GM21529 (cell line): ENCODE data around the gene CD46.

Experiments used
- ATAC-seq: cut with Tn5 transposase; IDR thresholded peaks from one replicate; pipeline ENCODE4 v1.9.1; 2021; ENCODE audit not compliant: unreplicated experiment

The CD46 gene

DNA sequence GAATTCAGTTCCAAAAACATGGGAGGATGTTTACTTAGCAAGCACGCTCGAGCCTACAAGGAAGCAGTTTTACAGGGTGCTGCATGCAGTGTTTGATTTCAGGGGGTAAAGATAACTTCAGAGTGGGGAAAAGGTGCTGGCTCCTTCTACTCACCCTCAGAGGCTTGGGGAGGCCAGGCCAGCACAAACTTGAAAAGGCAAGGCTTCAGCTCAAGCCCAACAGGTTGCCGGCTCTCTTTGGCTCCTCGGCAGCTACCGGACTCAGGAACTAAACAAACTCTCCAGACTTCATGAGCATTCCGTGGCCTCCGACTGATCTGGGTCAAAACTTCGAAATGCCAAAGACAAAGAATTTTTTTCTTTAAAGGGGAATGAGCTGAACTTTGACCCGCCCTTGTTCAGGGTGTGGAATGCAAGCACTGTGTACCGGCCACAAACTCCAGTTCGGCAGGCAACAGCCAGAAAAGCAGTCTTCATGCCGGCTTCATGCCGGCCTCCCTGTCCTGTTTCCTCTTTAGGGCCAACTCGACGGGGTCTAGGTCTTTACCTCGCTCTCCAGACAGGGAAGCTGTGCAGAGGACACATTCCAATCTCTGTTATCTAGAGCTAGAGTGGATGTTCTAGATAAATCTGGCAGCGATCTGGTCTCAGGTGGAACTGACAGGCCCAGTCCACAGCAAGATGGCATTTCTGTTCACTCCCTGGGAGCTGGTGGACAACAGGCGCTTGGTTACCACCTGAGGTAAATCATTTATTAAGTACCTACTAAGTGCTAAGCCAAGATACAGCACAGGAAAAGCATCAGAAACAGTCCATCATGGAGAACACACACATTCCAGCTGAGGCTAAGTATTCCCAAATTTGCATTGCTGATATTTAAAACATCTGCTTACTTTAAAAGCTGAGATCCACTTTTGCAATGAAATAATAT is 75.0 kb downstream of the CD46 start:
- ATAC-seq, result no peak

DNA sequence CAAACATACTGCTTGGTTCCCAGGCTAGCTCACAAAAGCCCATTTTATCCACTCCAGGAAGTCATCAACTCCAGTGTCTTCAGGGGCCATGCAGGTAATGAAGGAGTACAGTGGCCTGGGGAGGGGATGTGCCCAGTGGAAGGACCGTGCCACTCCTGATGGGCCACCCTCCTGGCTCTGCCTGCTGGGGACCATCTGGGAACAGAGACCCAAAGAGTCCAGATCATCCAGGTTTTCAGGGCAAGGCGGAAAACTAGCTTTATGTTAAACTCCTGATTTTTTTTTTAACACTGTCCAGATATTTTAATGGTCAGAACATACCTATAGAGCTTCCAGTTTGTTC is 75.6 kb downstream of the CD46 start:
- no peak for ATAC-seq

DNA sequence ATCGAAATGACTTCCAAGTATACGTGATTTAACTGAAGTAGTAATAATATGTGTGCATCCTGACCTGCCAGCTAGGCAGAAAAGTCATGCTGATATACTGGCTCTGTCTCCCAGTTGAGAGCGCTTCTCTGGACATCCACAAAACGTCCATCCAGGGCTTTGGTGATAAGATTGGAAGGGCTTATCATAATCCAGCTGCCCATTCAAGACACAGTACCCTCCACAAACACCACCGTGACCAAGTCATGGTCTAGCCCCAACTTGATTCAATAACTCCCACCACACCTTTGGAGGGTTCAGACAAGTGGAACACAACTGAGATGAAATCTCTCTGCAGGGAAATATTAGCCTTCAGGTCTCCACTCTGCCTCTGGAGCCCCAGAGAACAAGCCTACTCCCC is 76.2 kb downstream of the CD46 start:
- no peak for ATAC-seq

DNA sequence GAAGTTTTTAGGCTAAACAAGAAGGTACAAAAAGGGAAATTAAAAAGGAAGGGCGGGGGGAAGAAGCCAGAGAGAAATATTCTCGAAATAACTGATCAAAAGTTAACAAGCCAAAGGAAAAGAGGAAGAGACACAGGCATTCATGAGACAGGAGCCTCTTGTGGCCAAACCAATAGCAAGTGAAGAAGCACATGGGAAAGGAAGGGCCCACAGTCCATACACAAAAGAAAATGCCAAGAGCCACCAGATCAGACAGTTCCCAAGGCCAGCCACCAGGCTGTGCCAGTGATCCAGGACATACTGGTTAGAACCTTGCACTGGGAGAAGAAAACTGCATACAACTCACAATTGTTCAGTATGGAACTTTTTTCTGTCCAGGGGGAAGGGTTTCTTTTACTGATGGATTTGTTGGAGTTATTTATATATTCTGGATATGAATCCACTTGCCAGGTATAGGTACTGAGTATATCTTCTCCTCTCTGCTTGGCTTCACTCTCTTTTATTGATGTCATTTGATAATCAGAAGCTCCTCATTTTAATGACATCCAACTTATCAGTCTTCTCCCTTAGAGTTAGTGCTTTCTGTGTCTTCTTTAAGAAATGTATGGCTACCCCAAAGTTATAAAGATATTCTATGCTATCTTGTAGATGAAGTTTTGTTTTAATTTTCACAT is 76.8 kb downstream of the CD46 start:
- peak; percentile 30 for ATAC-seq

DNA sequence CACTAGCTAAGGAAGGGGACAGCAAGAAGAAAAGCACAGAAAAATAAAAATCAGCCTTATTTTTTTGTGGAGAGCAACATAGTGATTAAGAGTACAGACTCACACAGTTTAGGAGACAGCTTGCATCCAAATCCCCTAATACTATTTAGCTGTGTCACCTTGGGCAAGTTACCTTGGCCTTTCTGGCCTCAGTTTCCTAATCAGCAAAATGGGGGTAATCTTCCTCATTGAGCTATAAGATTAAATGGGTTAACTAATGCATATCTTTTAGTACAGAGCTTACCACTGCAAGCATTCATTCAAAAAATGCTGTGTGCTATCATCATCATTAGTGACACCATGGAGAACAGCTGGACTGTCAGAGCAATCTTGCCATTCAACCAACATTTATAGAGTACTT is 77.7 kb downstream of the CD46 start:
- ATAC-seq, result no peak

DNA sequence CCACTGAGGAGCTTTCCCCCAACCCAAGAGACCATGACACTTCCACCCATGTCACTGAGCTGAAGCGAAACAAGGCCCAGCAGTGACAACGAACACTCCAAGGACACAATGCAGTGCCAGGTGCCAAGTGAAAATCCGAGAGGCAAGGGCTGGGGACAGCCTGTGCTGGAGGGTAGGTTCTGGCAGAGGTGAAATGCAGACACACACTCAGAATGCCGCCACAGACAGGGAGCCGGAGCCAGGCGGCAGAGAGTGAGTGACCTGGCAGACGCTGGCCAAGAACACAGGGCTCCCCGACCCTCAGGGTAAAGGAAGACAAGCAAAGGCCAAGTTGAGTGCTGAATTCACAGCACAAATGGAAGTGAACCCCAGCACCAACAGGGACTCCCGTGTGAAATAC is 78.9 kb downstream of the CD46 start:
- no peak for ATAC-seq

DNA sequence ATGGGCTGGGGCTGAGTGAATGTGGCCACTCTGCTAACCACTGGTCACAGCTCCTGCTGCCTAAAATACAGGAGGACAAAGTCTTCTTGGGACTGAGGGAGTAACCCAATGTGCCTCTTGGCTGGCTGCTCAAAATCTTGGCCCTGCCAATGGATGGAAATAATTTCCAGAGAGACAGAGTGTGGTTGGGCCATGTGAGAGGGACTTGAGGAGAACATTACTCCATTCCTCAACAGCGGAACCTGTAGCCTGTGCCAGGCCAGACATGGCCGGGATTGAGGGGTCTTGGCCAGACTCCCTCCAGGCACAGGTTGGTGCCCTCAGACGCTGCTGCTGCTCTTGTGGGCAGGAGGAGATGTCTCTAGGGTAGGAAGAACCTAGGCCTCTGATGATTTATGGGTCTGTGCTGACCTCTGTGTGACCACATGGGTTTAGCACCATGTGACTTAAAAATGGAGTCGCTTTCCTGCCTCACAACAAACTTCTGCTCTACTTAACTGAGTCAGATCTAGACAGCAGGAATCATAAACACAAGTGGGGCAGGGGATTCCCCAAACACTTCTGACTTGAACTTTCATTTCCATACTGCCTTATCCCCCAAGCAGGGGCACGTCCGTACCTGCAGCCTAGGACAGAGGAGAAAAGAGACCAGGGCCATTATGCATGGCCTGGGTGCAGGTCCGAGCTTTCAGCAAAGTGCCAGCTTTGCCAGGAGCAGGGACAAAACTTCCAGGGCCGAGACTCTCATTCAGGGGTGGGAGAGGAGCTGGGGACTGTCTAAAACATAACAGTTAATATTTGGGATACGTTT is 79.9 kb downstream of the CD46 start:
- peak; percentile 89 for ATAC-seq

DNA sequence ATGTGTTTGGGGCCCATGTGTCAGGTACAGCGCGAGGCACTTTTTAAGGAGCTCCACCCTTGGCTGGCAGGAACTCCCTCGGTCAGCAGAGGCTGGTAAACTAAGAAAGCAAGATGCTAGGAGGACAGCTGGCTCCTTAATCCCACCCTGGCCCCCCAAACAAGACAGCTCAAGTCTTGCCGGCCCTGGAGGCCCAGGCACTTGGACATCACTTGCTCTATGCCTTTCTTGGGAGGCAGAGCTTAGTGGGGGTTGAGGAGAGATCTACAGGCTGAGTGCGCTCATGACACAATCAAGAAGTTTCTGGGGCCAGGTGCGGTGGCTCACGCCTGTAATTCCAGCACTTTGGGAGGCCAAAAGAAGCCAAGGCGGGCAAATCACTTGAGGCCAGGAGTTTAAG is 80.9 kb downstream of the CD46 start:
- no peak for ATAC-seq

DNA sequence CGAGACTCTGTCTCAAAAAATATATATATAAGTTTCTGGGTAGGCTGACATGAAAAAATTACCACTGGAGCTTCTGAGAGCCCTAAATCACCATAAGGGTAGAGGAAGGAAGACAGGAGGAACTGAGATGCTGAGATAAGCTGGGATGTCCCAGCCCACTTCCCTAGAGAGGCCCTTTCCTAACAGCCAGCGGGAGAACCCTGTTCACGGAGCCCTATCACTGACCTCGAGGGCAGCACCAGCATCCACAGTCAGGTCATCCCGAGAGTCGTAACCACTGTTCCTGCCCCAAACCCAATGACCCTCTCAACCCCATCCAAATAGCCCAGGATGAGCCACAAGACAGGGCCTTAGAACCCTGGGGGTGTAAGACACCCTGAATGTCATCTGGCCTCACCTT is 81.5 kb downstream of the CD46 start:
- ATAC-seq, result no peak

DNA sequence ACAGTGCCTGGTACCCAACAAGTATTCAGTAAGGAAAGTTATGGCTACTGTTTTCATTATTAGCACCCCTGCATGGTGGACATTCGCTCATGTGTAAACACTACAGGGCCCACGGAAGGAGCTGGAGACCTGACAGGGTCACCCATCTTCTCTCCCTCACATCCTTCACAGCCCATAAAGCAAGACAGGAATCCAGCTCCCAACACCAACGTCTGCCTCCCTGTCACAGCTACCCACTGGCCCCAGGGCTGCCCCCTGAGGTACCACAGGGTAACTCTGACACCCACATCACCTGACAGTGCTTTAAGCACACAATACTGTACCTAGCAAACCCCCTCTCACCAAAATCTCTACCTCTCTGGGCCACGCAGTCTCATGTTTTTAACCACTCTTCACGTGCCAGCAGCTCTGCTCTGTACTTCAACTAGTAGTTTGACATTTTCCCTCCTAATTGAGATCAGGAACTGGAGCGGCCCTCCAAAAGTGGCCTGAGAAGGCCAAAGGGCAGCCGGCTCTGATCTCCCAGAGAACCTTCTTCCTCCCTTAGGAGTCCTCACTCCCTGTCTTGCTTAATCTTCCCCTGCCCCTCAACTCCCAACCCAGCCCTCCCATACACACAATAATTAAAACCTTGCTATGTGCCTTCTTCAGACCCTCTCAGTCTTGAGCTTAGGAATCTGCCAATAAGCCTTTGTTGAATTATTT is 82.3 kb downstream of the CD46 start:
- ATAC-seq, result no peak

DNA sequence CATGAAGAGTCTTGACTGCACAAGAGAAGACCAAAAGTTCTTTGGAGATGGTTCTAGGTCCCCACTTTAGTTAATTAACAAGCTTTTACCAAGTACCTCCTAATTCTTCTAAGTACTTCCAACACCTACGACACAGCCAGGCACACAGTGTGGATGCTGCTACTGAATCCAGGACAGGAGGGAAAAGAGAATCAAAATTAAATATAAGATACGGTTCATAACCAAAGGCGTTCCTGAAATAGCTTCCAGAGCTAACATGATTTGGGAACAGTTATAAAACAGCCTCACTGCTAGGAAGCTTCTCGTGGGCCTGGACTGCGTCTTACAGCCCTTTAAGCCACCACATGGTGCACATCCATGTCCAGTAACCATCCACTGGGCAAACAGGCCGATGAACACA is 84.1 kb downstream of the CD46 start:
- no peak for ATAC-seq

DNA sequence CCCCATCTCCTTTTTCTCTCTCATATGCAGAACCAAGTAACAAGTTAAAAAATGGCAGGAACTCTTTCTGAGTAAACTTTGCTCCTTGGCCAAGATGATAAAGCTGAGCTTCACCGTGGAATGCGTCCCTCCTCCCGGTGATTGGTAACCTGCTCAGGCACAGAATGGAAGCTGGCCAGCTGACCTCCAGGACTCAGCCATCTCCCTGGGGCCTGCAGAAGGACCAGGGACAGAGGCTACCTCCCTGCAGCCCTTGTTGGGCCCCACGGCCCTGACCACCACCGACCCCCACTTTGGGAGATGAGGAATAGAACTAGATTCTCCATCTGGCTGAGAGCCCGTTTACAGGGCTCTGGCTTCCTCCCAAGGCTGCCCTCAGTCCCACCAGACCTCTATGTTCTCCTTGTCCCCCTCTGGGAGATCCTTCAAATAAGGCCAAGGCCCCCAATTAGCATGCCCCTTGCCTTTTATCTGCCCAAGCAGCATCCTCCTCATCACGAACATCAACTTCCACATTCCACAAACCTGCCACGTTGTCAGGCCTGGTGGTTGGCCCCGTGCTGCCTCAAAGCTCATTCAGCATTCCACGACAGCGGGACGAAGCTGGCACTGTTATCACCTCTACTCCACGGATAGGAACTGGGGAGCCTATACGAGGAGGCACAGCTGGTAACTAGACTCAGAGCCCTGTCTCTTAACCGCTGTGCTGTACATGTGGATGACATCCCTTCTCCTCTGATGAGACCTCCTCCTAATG is 84.9 kb downstream of the CD46 start:
- no peak for ATAC-seq

DNA sequence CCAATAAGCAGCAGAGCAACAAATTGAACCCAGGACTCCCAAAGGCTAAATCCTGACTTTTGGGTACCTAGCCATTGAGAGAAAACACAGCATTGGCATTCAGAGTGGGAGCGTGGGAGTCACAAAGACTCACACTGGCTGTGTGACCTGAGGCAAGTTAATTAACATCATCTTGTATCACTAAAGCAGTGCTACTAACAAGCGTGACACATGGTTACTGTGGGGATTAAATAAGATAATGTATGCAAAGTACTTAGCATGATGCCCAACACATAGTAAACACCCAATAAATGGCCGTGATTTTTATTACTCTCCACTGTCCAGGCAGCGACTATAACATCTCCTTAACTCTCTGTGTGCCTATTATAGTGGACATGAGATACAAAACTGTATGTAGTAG is 85.8 kb downstream of the CD46 start:
- no peak for ATAC-seq

DNA sequence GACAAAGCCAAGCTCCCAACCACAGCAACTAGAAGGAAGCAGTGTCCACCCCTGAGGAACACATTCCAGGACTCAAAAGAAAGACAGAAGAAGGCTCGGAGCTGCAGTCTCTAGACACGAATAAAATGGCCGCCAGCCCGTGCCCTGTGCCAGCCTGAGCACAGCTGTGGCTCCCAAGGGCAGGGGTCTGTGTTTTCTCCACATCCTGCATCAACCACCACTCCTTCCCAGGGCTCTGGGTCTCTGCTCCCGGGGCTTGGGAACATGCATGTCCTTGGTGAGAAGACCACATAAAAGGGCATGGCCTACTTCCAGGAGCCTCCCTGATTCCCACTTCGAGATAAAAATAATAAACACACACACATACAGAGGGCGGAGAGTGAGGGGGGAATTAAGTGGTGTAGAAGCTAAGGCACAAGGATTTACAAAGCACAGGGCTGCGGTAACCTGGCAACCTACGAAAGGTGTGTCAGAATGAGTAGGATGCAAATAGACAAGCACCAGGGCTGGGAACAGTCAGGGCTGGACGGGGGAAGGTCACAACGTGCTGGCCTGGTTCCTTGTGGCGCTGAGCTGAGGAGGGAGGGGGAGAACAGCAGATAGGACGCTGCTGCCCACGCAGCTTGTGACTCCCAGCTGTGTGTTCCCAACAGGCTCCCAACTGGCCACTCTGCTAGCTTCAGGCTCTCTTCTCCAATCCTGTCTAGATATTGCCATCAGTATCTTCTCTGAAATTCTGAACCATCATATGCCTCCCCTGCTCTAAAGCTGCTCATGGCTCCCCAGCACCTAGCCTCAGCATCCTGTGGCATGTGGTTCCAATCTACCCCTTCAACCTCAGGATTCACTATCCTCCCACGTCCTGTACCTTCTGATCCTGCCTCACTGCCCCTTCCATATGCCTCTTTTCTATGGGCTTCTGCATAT is 86.6 kb downstream of the CD46 start:
- ATAC-seq, result no peak

DNA sequence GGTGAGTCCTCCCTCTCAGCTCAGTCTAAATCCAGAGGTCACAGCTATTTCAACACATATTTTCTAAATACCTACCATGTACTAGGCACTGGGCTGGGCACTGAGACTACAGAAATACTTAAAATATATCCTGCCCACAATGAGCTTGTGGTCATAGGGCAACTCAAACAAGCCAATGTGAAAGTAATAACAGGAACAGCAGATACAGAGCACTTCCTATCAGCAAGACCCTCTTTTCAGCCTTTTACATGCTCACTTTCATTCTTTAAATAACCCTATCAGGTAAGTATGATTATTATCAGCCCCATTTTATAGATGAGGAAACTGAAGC is 87.2 kb downstream of the CD46 start:
- no peak for ATAC-seq

DNA sequence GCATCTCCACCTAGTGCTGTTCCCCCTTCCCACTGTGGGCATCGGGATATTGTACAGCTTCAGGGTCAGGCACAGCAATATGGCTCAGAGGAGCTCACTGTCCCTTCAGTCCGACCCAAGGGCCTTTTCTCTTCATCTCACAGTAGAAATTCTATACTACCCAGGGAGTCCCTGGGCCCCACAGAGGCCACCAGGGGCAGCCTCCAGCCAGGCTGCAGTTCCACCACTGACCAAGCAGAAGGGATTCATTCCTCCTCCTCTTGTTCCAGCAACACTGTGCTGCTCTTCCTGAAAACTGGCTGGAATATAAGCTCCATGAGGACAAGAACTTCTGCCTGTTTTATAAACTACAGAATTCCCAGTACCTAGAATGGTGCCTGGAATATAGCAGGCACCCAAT is 88.5 kb downstream of the CD46 start:
- no peak for ATAC-seq

DNA sequence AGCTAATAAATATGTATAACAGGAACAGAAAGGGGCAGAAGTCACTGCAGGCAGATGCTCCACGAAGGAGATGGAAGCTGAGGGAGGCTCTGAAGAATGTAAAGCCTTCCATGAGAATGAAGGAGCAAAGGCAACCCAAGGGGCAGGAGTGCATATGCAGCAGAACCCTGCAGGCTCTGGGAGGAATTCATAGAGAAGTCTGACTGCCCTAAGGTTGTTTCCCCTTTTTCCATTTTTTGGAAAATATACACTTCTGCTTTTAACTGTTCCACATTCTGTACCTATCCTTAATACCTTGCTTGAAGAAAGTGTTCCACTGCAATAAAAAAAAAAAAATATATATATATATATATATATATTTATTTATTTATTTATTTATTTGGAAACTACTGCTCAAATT is 89.4 kb downstream of the CD46 start:
- ATAC-seq, result no peak

DNA sequence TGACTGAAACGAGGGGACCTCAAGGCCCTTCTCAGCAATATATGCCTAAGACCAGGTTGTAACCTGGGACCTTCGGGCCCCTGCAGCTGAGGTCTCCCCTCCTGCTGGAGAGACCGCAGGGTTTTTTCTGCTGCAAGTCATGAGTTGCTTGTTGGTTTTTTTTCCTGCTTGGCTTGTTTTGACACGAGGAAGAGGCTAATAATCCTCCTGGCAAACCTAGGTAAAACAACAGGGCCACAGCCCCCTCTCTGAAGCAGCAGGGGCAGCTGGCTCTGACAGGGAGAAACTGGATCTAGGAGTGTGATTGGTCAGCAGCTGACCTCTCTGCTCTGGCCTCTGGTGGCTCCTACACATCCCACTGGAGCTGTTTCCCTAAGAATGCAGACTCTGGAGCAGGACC is 90.0 kb downstream of the CD46 start:
- no peak for ATAC-seq

DNA sequence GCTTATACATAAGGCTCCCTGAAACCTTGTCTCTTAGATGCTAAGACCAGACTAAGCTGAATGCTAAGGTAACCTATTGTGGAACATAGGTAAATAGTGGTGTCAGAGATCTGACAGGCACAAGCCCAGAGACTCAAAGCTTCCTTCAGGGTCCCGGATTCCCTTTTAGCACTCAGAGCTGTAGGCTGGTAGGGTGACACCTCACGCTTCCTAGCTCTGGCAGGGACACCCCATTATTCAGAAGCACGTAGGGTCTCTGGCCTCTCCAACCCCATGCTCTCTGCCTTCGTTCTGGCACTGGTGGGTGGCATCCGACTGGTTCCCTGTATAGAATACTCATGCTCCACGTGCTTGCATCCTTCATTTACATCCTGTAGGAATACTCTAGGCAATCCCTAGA is 90.7 kb downstream of the CD46 start:
- no peak for ATAC-seq

DNA sequence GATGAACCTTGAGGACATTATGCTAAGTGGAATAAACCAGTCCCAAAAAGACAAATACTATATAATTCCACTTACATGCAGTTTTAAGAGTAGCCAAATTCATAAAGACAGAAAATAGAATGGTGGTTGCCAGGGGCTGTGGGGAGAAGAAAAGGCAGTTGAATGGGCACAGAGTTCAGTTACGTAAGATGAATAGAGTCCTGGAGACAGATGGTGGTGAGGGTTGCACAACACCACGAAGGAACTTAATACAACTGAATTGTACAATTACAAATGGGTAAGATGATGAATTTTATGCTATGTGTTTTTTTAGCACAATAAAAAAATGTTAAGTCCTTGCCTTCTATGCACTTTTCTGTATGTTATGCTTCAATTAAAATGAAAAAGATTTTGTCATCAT is 92.5 kb downstream of the CD46 start:
- no peak for ATAC-seq
